ENCODE results near the gene GRID1.

GRID1 gene

GRCh38 chr10:85620807-85621206, 745.8 kb downstream of the GRID1 start:
- no peak for DNase-seq

GRCh38 chr10:85619832-85620231, 746.8 kb downstream of the GRID1 start:
- DNase-seq, result no peak

GRCh38 chr10:85618841-85619240, 747.8 kb downstream of the GRID1 start:
- no peak for DNase-seq

- DNase-seq, result no peak
Observed at GRCh38 chr10:85617751-85618546, 748.6 kb downstream of the GRID1 start.

- no peak for DNase-seq
Observed at GRCh38 chr10:85615556-85615955, 751.0 kb downstream of the GRID1 start.

- DNase-seq, result no peak
Observed at GRCh38 chr10:85614981-85615380, 751.6 kb downstream of the GRID1 start.

- no peak for DNase-seq
Observed at GRCh38 chr10:85614566-85614965, 752.0 kb downstream of the GRID1 start.

GRCh38 chr10:85613391-85613790, 753.2 kb downstream of the GRID1 start:
- no peak for DNase-seq

GRCh38 chr10:85612833-85613232, 753.8 kb downstream of the GRID1 start:
- no peak for DNase-seq

GRCh38 chr10:85612378-85612775, 754.2 kb downstream of the GRID1 start:
- no peak for DNase-seq

- DNase-seq, result no peak
Observed at GRCh38 chr10:85611746-85612377, 754.7 kb downstream of the GRID1 start.

- DNase-seq, result no peak
Observed at GRCh38 chr10:85611093-85611740, 755.4 kb downstream of the GRID1 start.

GRCh38 chr10:85610381-85611092, 756.1 kb downstream of the GRID1 start:
- DNase-seq, result no peak

- DNase-seq, result no peak
Observed at GRCh38 chr10:85609509-85609908, 757.1 kb downstream of the GRID1 start.

- DNase-seq, result no peak
Observed at GRCh38 chr10:85608706-85609105, 757.9 kb downstream of the GRID1 start.

GRCh38 chr10:85607043-85607695, 759.4 kb downstream of the GRID1 start:
- DNase-seq, result no peak

GRCh38 chr10:85606401-85606800, 760.2 kb downstream of the GRID1 start:
- no peak for DNase-seq

GRCh38 chr10:85604884-85605283, 761.7 kb downstream of the GRID1 start:
- DNase-seq, result no peak

GRCh38 chr10:85604136-85604725, 762.4 kb downstream of the GRID1 start:
- no peak for DNase-seq

GRCh38 chr10:85603151-85603940, 763.2 kb downstream of the GRID1 start:
- no peak for DNase-seq

- DNase-seq, result no peak
Observed at GRCh38 chr10:85602713-85603112, 763.9 kb downstream of the GRID1 start.

GRCh38 chr10:85602306-85602705, 764.3 kb downstream of the GRID1 start:
- no peak for DNase-seq
